ENCODE measurements around the gene PCED1B.

Gene PCED1B

GRCh38 chr12:47190271-47190750, 110.9 kb downstream of the PCED1B start (continued):
- TF ChIP-seq ZNF394 (tag by site-specific recombination; IDR thresholded peaks at IDR 0.05; ENCODE audit: borderline replicate concordance) (no peak), ZBTB49 (tag by site-specific recombination; IDR thresholded peaks at IDR 0.05; ENCODE audit: low read depth) (no peak), ZNF404 (tag by site-specific recombination; IDR thresholded peaks at IDR 0.05) (no peak)

GRCh38 chr12:47190905-47191304, 111.5 kb downstream of the PCED1B start:
- POLR2A ChIA-PET: no interaction called here
- no peak overlapping the region for H3K4me3 ChIP-seq (ENCODE audit: low read depth, low read length)
- H3K9me3 ChIP-seq (ENCODE audit: control insufficient read depth, insufficient read depth, low read depth, low read length): no peaks in the 10 kb centered on the region
- no peaks in the 10 kb centered on the region for H3K36me3 ChIP-seq (ENCODE audit: control insufficient read depth in 2 of 2, insufficient read depth in 1 of 2, low read length in 2 of 2)
- CTCF ChIA-PET: no interaction called here
- TF ChIP-seq MYNN (tag by site-specific recombination; IDR thresholded peaks at IDR 0.05; ENCODE audit: borderline replicate concordance) (no peak), ZNF639 (tag by site-specific recombination; IDR thresholded peaks at IDR 0.05) (no peak), ZNF24 (tag by site-specific recombination; IDR thresholded peaks at IDR 0.05) (no peak), ZBTB1 (tag by site-specific recombination; IDR thresholded peaks at IDR 0.05) (no peak), ZNF48 (tag by site-specific recombination; IDR thresholded peaks at IDR 0.05) (no peak), BCL11B (tag by site-specific recombination; IDR thresholded peaks at IDR 0.05; ENCODE audit: low read depth) (no peak)
- H3K4me1 ChIP-seq (ENCODE audit: control insufficient read depth, insufficient read depth, low read length): no peaks in the 10 kb centered on the region
- H3K27ac ChIP-seq (ENCODE audit: extremely low read depth, low read depth, low read length): no peak overlapping the region

- Histone ChIP-seq H3K27ac (ENCODE audit: extremely low read depth, low read depth, low read length) (no peak overlapping the region), H3K4me3 (ENCODE audit: low read depth, low read length) (no peak overlapping the region), H3K4me1 (ENCODE audit: control insufficient read depth, insufficient read depth, low read length) (no peaks in the 10 kb centered on the region), H3K36me3 (ENCODE audit: control insufficient read depth in 2 of 2, insufficient read depth in 1 of 2, low read length in 2 of 2) (no peaks in the 10 kb centered on the region), H3K9me3 (ENCODE audit: control insufficient read depth, insufficient read depth, low read depth, low read length) (no peaks in the 10 kb centered on the region)
- CTCF ChIA-PET: interaction anchor here (0.6 to 1.3 kb wide), 2 partner anchors 10 to 112 kb away, joined by 3 to 4 read pairs; no protein-coding TSS in a partner anchor
- POLR2A ChIA-PET: interaction anchor here (0.7 kb wide), 1 partner anchor 10 kb away, joined by 3 read pairs; no protein-coding TSS in a partner anchor
- TF ChIP-seq YY2 (tag by site-specific recombination; IDR thresholded peaks at IDR 0.05) (no peak), ZSCAN4 (tag by site-specific recombination; IDR thresholded peaks at IDR 0.05) (no peak), HOXC10 (CRISPR knock-in tag; IDR thresholded peaks at IDR 0.05) (no peak), ZNF48 (tag by site-specific recombination; IDR thresholded peaks at IDR 0.05) (no peak), KLF17 (tag by site-specific recombination; IDR thresholded peaks at IDR 0.05) (no peak), SP2 (tag by site-specific recombination; IDR thresholded peaks at IDR 0.05) (no peak), ATF2 (tag by site-specific recombination; IDR thresholded peaks at IDR 0.05; ENCODE audit: low read depth) (no peak), ZNF777 (tag by site-specific recombination; IDR thresholded peaks at IDR 0.05; ENCODE audit: borderline replicate concordance) (no peak), ZNF544 (tag by site-specific recombination; IDR thresholded peaks at IDR 0.05) (no peak), KLF10 (tag by site-specific recombination; IDR thresholded peaks at IDR 0.05) (no peak), ZNF223 (tag by site-specific recombination; IDR thresholded peaks at IDR 0.05) (no peak), ZNF211 (tag by site-specific recombination; IDR thresholded peaks at IDR 0.05; ENCODE audit: low read depth) (no peak), ZNF670 (tag by site-specific recombination; IDR thresholded peaks at IDR 0.05; ENCODE audit: low read depth) (no peak), GLI2 (tag by site-specific recombination; IDR thresholded peaks at IDR 0.05; ENCODE audit: borderline replicate concordance, low read depth) (no peak), ZNF202 (tag by site-specific recombination; IDR thresholded peaks at IDR 0.05; ENCODE audit: borderline replicate concordance) (no peak), ZNF239 (tag by site-specific recombination; IDR thresholded peaks at IDR 0.05) (no peak), ZSCAN5A (tag by site-specific recombination; IDR thresholded peaks at IDR 0.05) (no peak), ZNF549 (tag by site-specific recombination; IDR thresholded peaks at IDR 0.05) (no peak)
These were observed 112.6 kb downstream of the PCED1B start for GRCh38 chr12:47192051-47192450.

All from HEK293 (cell line).